CD14-positive monocyte (primary cell): ENCODE results near the gene PAK4. TPM values are rescaled to one million over a fixed set of nuclear protein-coding genes. Genes with fewer than 3 reads are reported as not detected.
A peak's percentile ranks its signal among the peaks of the same experiment; 100 is the strongest.

Experiments used
- DNase-seq, 3 donors: peaks; one replicate each; pipeline ENCODE4 v3.0.0-alpha.2; 2011 to 2022
- H2AFZ ChIP-seq: 2 replicates; pipeline ENCODE4 v1.6.0; 2012; ENCODE audit warnings: mild to moderate bottlenecking, low read depth, low read length, inconsistent platforms; ENCODE audit not compliant: insufficient read depth, poor library complexity, severe bottlenecking
- H3K27ac ChIP-seq, 2 donors: 1 replicate in 1 of 2; 2 replicates in 1 of 2; pipeline ENCODE4 v1.5.1; 2012 to 2013; ENCODE audit warnings: low read length in 2 of 2, control low read depth in 1 of 2, inconsistent platforms in 1 of 2, low read depth in 1 of 2, mild to moderate bottlenecking in 1 of 2
- H3K27me3 ChIP-seq, 2 donors: one replicate each; pipeline versions ENCODE4 v1.6.0 to v1.6.1; 2011 to 2013; ENCODE audit warnings: low read length in 2 of 2; ENCODE audit not compliant: control insufficient read depth in 2 of 2, insufficient read depth in 2 of 2
- H3K36me3 ChIP-seq, 2 donors: replicated peaks in 1 of 2; 1 replicate in 1 of 2; 2 replicates in 1 of 2; pipeline versions ENCODE4 v1.5.1 to v1.6.1; 2012 to 2013; ENCODE audit warnings: low read length in 2 of 2, control low read depth in 1 of 2, inconsistent platforms in 1 of 2, mild to moderate bottlenecking in 1 of 2; ENCODE audit not compliant: insufficient read depth in 2 of 2, control insufficient read depth in 1 of 2
- H3K4me1 ChIP-seq, 2 donors: 1 replicate in 1 of 2; 2 replicates in 1 of 2; pipeline versions ENCODE4 v1.5.1 to v1.6.1; 2012 to 2013; ENCODE audit warnings: low read length in 2 of 2, control low read depth in 1 of 2, inconsistent platforms in 1 of 2, mild to moderate bottlenecking in 1 of 2, moderate library complexity in 1 of 2; ENCODE audit not compliant: insufficient read depth in 2 of 2, control insufficient read depth in 1 of 2
- H3K4me2 ChIP-seq: replicated peaks from 2 replicates; pipeline ENCODE3; 2012; ENCODE audit warnings: low read length, moderate library complexity, mild to moderate bottlenecking; ENCODE audit not compliant: poor library complexity, severe bottlenecking; ENCODE audit errors: extremely low read depth
- H3K4me3 ChIP-seq, 3 experiments: fragments of 200-600 bp in 1 of 3; sonication (generic) in 1 of 3; replicated peaks in 1 of 3; 1 replicate in 2 of 3; 2 replicates in 1 of 3; pipeline ENCODE4 v1.5.1; 2011 to 2013; ENCODE audit warnings: low read length in 3 of 3, mild to moderate bottlenecking in 3 of 3, control low read depth in 2 of 3, low read depth in 2 of 3, inconsistent platforms in 1 of 3, moderate library complexity in 1 of 3
- H3K79me2 ChIP-seq: 2 replicates; pipeline ENCODE4 v1.6.0; 2012; ENCODE audit warnings: mild to moderate bottlenecking, control low read depth, inconsistent platforms, low read length, moderate library complexity; ENCODE audit not compliant: insufficient read depth
- H3K9ac ChIP-seq: 2 replicates; pipeline ENCODE4 v1.6.0; 2017; ENCODE audit warnings: low read length, mild to moderate bottlenecking; ENCODE audit not compliant: insufficient read depth, poor library complexity, severe bottlenecking
- H3K9me3 ChIP-seq, 2 donors: replicated peaks in 1 of 2; 1 replicate in 1 of 2; 2 replicates in 1 of 2; pipeline versions ENCODE4 v1.5.1 to v1.6.1; 2012 to 2013; ENCODE audit warnings: low read length in 2 of 2, control low read depth in 1 of 2; ENCODE audit not compliant: control insufficient read depth in 1 of 2, insufficient read depth in 1 of 2
- H4K20me1 ChIP-seq: 2 replicates; pipeline ENCODE4 v1.6.0; 2012; ENCODE audit warnings: mild to moderate bottlenecking, low read length, control low read depth, moderate library complexity; ENCODE audit not compliant: insufficient read depth
- H3K27ac Mint-ChIP-seq, 7 donors: one replicate each; pipeline ENCODE4 v1.8.0; 2020; ENCODE audit warnings: mild to moderate bottlenecking in 7 of 7, mixed read lengths in 7 of 7, moderate library complexity in 6 of 7, inconsistent platforms in 2 of 7
- H3K27me3 Mint-ChIP-seq, 3 donors: one replicate each; pipeline ENCODE4 v1.8.0; 2021 to 2022; ENCODE audit warnings: low read depth in 3 of 3, mild to moderate bottlenecking in 3 of 3, mixed read lengths in 3 of 3, moderate library complexity in 3 of 3, inconsistent platforms in 1 of 3
- H3K36me3 Mint-ChIP-seq, 2 donors: one replicate each; pipeline ENCODE4 v1.8.0; 2020; ENCODE audit warnings: mixed read lengths in 2 of 2, inconsistent platforms in 1 of 2, mild to moderate bottlenecking in 1 of 2
- H3K4me1 Mint-ChIP-seq: one replicate; pipeline ENCODE4 v1.8.0; 2020; ENCODE audit warnings: mild to moderate bottlenecking, mixed read lengths
- H3K4me3 Mint-ChIP-seq, 2 donors: one replicate each; pipeline ENCODE4 v1.8.0; 2020; ENCODE audit warnings: mild to moderate bottlenecking in 2 of 2, mixed read lengths in 2 of 2, moderate library complexity in 1 of 2
- H3K9me3 Mint-ChIP-seq, 7 donors: one replicate each; pipeline ENCODE4 v1.8.0; 2020 to 2022; ENCODE audit warnings: mixed read lengths in 7 of 7, mild to moderate bottlenecking in 6 of 7, moderate library complexity in 6 of 7, inconsistent platforms in 2 of 7
- WGBS: methylation state at CpG from one replicate; pipeline ENCODE4 v1.1.5; 2013; ENCODE audit warnings: missing lambda C conversion rate; ENCODE audit not compliant: insufficient coverage; 5-methylcytosine and 5-hydroxymethylcytosine counted together
- intact Hi-C, 2 donors: fragments of 100-400 bp; cut with micrococcal nuclease; formaldehyde crosslinking; loops; one replicate each; pipeline versions ENCODE4 v1.15.0 to v1.15.1; 2023
- polyA plus RNA-seq, 3 donors: library from polyadenylated mRNA; depleted of rRNA in 1 of 3; unstranded in 2 of 3; stranded (reverse) in 1 of 3; fragments of 300-500 nt in 2 of 3; fragments of >200 nt in 1 of 3; fragmentation: Illumina TruSeq in 2 of 3; gene quantifications; 1 replicate in 2 of 3; 2 replicates in 1 of 3; pipeline ENCODE4 v1.2.3, GENCODE V29; 2012 to 2021
- TF ChIP-seq, protein P1 (sequence below): fragments of 200-600 bp; IDR thresholded peaks from one replicate; pipeline ENCODE4 v1.8.0; 2022; ENCODE audit warnings: antibody characterized with exemption, mild to moderate bottlenecking

Gene PAK4
- polyA plus RNA-seq, 3 donors = 1.3 to 11.3 (median 1.5) TPM

DNA sequence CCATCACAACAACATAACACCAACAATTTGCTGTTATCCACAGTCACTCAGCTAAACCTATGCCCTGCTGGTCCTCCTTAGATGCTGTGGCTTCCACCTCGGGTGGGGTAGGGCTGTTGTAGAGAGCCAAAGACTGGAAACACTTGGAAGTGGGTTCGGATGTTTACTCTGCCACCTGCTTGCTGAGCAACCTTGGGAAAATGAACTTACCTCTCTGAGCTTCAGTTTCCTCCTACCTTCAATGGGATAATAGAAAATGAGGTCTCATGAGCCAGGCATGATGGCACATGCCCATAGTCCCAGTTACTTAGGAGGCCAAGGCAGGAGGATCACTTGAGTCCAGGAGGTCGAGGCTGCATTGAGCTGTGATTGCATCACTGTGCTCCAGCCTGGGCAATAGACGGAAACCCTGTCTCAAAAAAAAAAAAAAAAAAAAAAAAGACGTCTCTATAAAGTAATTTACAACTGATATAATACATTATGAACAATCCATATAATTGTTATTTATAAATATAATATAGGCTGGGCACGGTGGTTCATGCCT lies 81.8 kb downstream of the PAK4 start:
- no peak overlapping the region for H3K9ac ChIP-seq
- no peak overlapping the region for H3K27ac ChIP-seq
- peaks cover 0 to 4% (median 2%) of the 10 kb centered on the region in 7 donors for H3K9me3 Mint-ChIP-seq
- TF ChIP-seq, protein P1, sequence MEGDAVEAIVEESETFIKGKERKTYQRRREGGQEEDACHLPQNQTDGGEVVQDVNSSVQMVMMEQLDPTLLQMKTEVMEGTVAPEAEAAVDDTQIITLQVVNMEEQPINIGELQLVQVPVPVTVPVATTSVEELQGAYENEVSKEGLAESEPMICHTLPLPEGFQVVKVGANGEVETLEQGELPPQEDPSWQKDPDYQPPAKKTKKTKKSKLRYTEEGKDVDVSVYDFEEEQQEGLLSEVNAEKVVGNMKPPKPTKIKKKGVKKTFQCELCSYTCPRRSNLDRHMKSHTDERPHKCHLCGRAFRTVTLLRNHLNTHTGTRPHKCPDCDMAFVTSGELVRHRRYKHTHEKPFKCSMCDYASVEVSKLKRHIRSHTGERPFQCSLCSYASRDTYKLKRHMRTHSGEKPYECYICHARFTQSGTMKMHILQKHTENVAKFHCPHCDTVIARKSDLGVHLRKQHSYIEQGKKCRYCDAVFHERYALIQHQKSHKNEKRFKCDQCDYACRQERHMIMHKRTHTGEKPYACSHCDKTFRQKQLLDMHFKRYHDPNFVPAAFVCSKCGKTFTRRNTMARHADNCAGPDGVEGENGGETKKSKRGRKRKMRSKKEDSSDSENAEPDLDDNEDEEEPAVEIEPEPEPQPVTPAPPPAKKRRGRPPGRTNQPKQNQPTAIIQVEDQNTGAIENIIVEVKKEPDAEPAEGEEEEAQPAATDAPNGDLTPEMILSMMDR = no peak
- H3K27me3 Mint-ChIP-seq = peaks cover 34 to 38% (median 38%) of the 10 kb centered on the region in 3 donors
- H3K4me3 ChIP-seq = no peak overlapping the region
- H3K4me2 ChIP-seq = no peak overlapping the region
- peaks cover 0 to 26% of the 10 kb centered on the region in 2 donors for H3K27me3 ChIP-seq
- no peak overlapping the region for H3K4me3 Mint-ChIP-seq
- H2AFZ ChIP-seq = no peak overlapping the region
- no peaks in the 10 kb centered on the region for H4K20me1 ChIP-seq
- H3K9me3 ChIP-seq = no peaks in the 10 kb centered on the region
- no peaks in the 10 kb centered on the region for H3K4me1 ChIP-seq
- no peaks in the 10 kb centered on the region for H3K36me3 Mint-ChIP-seq
- no peaks in the 10 kb centered on the region for H3K36me3 ChIP-seq
- H3K27ac Mint-ChIP-seq = no peak overlapping the region
- no peaks in the 10 kb centered on the region for H3K79me2 ChIP-seq
- WGBS = no CpG with 5 or more reads among the region's 6 CpGs
- intact Hi-C loops = no loop called here
- H3K4me1 Mint-ChIP-seq = no peaks in the 10 kb centered on the region
- DNase-seq = no peak

DNA sequence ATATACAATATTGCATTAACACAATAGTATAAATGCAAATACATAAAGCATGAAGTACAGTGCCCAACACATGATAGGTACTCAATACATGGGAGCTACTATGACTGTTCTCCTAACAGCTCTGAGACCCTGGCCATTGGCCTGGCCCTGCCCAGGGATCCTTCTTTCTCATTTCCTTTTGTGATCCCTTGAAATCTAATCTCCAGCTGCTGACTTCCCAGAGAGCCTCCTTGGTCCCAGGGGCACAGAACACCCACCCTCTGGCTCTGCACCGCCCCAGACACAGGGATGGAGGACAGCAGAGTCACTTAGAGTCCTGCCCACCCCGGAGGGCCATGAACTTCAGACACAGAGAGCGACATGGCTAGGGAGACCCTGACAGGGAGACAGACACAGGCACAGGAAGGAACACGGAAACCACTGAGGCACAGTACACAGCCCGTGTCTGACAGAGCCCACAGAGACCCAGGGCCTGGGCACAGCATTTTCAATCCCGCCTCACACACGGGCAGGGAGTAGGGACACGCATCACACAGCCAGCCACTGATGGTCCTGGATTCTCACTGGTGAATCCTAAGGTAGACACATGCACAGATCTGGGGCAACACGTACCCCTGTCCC lies 82.7 kb downstream of the PAK4 start:
- Histone ChIP-seq H3K4me1 (no peaks in the 10 kb centered on the region), H3K79me2 (no peaks in the 10 kb centered on the region), H3K36me3 (no peaks in the 10 kb centered on the region), H3K9me3 (no peaks in the 10 kb centered on the region), H3K4me2 (no peak overlapping the region), H2AFZ (no peak overlapping the region), H4K20me1 (no peaks in the 10 kb centered on the region), H3K27ac (no peak overlapping the region), H3K27me3 (peaks cover 0 to 18% of the 10 kb centered on the region in 2 donors), H3K4me3 (no peak overlapping the region), H3K9ac (no peak overlapping the region)
- WGBS = 89% methylated on average over 9 of the region's 9 CpGs
- DNase-seq = no peak
- Mint-ChIP-seq H3K9me3 (peaks cover 0 to 4% (median 2%) of the 10 kb centered on the region in 7 donors), H3K4me3 (no peak overlapping the region), H3K4me1 (no peaks in the 10 kb centered on the region), H3K27me3 (peaks cover 27 to 30% (median 28%) of the 10 kb centered on the region in 3 donors), H3K27ac (peak overlapping the region in 1 of 7 donors; percentile 46), H3K36me3 (no peaks in the 10 kb centered on the region)
- TF ChIP-seq, protein P1 = no peak
- intact Hi-C loops = no loop called here
